Astrocyte of the spinal cord (primary cell): ENCODE measurements around the gene PITPNM3.

Experiments
- DNase-seq: peaks from one replicate; pipeline ENCODE4 v3.0.0; 2011; ENCODE audit warnings: low read depth, low spot score
- H3K4me3 ChIP-seq: 2 replicates; pipeline ENCODE4 v1.5.1; 2011; ENCODE audit warnings: low read depth, mild to moderate bottlenecking, low read length, moderate library complexity
- CTCF ChIP-seq: IDR thresholded peaks from 2 replicates; pipeline ENCODE4 v1.5.1; 2012; ENCODE audit warnings: low read depth, mild to moderate bottlenecking, low read length, inconsistent platforms
- in situ Hi-C: cut with HindIII; loops from 2 replicates; pipeline ENCODE4 v1.10.0; 2017; ENCODE audit warnings: low sequenced_read_pairs

The PITPNM3 gene

GRCh38 chr17:6507535-6507934 is 48.8 kb downstream of the PITPNM3 start:
- in situ Hi-C loops, result no loop called here
- peak; percentile 58 for DNase-seq
- no peak overlapping the region for H3K4me3 ChIP-seq
- no peak for TF ChIP-seq CTCF

GRCh38 chr17:6506679-6507231 is 49.6 kb downstream of the PITPNM3 start:
- no peak for TF ChIP-seq CTCF
- H3K4me3 ChIP-seq, result no peak overlapping the region
- in situ Hi-C loops, result no loop called here
- no peak for DNase-seq

GRCh38 chr17:6505425-6506142 is 50.8 kb downstream of the PITPNM3 start:
- in situ Hi-C loops, result no loop called here
- no peak for DNase-seq
- no peak overlapping the region for H3K4me3 ChIP-seq
- TF ChIP-seq CTCF, result no peak

- no peak for DNase-seq
- H3K4me3 ChIP-seq, result no peak overlapping the region
- in situ Hi-C loops, result no loop called here
- TF ChIP-seq CTCF, result no peak
These were observed 52.6 kb downstream of the PITPNM3 start for GRCh38 chr17:6503641-6504195.

GRCh38 chr17:6502871-6503509 is 53.4 kb downstream of the PITPNM3 start:
- no peak for DNase-seq
- H3K4me3 ChIP-seq, result no peak overlapping the region
- TF ChIP-seq CTCF, result no peak
- in situ Hi-C loops, result no loop called here

- no peak for TF ChIP-seq CTCF
- no peak overlapping the region for H3K4me3 ChIP-seq
- in situ Hi-C loops, result no loop called here
- DNase-seq, result no peak
These were observed 54.2 kb downstream of the PITPNM3 start for GRCh38 chr17:6502142-6502541.
